HG03025 (cell line): Measurements from ENCODE around the gene B3GNT7.
"Not testable (repeated sequence)": the region's sequence is repeated elsewhere in the genome, so short reads cannot be mapped to it uniquely, and the experiment has no call there.

Experiments
- ATAC-seq: cut with Tn5 transposase; IDR thresholded peaks from one replicate; pipeline ENCODE4 v1.9.1; 2021; ENCODE audit warnings: mild to moderate bottlenecking, moderate library complexity; ENCODE audit not compliant: unreplicated experiment, low FRiP score

Gene B3GNT7

DNA sequence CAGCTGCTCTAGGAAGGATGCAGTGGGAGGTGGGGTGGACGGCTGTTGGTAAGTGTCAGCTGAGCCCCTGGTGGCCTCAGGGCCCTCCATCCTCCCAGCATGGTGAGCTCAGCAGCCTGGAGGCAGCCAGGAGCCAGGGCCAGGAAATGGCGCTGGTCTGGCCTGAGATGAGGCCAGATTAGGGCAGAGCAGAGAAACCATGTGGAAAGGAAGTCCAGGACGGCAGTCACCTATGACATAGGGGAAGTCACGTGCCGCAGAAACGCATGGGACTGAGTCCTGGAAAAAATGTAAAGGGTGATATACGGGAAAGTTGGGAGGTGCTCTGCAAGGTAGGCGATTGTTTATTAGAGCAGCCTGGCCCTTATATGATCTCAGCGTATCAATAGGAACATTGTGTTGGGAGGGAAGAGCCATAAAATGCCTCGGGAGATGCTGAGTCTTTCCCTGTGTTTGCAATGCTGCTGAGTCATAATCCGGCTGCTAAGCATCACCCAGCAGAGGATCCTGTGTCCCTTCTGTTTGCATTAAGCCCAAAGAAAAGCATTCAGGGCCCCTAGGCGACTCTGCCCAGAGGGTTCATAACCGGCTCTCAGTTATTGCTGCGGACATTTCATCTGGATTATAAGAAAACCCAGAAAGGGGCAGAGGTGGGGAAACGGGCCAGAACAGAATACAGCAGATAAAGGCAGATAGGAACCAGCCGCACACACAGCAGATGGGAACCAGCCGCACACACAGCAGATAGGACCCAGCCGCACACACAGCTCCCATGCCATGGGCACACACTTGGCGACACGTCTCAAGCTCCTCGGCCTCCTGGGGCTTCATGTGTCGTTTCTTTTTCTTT is 30.3 kb upstream of the B3GNT7 start:
- ATAC-seq = no peak

DNA sequence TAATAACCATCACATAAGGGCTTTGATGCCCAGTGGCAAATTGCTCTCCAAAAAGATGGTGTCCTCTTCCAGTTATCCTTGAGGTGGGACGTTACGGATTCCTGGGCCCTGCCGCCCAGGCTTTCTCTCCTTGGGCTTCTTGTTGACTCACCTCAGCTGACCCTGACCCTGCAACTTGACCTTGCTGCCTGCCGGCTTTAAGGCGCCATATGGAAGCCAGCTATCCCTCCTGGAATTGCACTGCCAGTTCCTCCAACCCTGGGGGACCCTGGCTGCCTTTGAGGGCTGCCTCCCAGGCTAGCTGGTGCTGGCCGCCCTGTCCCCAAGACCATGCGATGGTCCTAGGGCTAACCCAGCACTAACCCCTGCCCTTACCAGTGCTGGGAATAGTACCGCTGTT is 28.3 kb upstream of the B3GNT7 start:
- no peak for ATAC-seq

DNA sequence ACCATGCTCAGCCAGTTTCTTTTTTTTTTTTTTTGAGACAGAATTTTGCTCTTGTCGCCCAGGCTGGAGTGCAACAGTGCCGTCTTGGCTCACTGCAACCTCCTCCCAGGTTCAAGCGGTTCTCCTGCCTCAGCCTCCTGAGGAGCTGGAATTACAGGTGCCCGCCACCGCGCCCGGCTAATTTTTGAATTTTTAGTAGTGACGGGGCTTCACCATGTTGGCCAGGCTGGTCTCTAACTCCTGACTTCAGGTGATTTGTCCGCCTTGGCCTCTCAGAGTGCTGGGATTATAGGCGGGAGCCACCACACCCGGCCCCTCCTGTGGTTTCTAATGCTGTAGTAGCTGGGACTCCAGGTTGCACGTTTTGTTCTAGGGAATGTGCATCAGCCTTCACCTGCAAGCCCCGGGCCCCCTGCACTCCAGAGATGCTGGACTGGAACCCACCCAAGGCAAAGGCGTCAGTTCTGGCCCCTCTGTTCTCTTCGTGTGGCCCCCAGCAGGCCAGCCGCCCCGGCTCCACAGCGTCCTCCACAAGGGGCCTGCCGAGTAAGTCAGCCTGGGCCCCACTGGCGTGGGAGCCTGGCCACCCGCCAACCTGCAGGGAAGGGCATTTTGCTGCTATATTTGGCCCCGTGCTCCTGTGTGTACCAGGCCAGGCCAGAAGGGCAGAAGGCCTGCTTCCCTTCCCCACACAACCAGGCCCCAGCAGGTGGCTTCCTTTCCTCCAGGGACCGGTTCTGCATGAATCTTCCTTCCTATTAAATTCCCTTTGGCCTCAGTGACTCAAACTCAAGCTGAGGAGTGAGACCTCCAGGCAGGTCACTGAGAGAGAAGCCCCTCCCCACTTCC is 25.7 kb upstream of the B3GNT7 start:
- ATAC-seq = no peak

DNA sequence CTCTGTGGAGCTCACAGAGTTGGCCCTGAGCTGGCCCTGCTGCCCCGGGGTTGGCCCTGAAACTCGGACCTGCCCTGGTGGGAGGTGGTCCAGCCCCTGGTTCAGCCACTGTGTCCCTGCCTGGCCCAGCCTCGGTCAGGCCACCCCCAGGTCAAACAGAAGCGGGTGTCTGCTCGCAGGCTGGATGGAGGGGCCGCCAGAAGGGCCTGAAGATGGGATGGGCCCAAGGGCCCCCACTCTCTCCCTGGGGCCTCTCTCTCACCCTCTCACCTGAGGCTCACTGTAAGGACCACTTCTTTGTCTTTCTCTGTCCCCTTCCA is 25.1 kb upstream of the B3GNT7 start:
- ATAC-seq = no peak

DNA sequence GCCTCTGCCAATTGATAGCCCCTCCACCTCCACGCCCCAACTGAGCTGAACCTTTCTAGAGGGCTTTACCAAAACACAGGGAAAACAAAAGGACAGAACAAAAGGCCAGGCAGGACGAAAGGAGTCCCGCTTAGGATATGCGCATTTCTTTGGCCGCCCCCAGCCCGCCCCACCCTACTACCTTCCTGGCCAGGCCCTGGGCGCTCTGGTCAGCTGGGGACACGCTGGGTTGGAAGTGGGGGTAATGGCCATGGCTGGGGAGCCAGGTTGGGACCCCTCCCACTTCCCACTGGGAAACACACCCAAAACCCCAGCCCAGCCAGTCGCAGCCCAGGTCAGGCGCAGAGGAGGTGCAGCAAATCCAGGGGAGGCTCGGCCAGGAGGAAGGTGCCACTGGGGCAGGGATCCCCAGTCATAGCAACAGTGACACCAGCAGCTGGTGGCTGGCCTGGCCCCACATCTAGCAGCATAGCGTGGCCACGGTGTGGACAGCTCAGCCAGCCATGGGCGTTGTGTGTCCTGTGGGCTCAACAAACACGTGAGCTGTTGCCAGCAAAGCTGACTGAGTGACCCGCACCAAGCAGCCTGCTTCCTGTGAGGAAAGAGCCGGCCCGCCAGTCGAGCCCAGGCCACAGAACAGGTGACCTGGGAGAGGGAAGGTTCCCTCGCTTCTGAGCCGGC is 24.6 kb upstream of the B3GNT7 start:
- no peak for ATAC-seq

DNA sequence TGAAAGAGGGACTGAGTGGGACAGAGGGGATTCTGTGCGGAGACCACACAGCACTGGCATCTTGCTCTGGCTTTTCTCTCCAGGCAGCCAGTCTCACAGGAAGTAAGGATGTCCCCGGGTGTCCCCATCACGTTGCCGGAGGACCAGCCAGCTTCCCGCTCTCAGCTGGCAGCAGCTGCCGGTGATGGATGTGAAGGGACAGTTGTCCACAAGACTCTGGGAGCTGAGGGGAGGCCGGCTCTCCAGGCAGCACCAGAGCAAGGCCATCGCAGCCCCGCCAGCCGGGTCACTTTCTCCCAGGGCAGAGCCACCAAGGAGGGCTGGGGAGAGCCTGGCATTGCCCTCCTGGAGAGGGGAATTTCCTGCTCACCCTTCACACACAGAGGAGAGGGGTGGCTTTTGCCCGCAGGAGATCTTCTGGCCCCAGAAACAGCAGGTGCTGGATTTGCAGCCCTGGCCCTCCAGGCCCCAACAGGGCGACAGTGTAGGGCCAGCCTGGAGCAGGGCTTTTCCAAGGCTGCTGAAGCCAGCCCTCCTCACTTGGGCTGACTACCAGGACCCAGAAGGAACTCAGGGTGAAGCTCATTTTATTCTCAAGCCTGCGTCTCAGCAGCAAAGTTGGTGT is 24.0 kb upstream of the B3GNT7 start:
- ATAC-seq = no peak

DNA sequence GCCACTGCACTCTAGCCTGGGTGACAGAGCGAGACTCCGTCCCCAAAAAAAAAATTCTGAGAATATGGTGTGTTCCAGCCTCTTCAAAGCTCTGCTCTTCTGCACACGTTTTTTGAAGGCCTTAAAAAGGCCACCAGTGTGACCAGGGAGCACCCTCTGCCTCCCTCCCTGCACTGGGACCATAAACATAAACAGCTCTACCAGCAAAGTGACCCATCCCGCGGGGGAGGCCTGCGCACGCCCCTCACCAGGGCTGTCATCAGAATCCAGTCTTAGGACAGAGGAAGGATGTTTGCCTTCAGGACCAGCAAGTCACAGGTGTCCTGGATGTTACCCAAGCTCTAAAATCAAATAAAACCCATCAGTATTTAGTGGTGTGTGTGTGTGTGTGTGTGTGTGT is 23.2 kb upstream of the B3GNT7 start:
- ATAC-seq = no peak

DNA sequence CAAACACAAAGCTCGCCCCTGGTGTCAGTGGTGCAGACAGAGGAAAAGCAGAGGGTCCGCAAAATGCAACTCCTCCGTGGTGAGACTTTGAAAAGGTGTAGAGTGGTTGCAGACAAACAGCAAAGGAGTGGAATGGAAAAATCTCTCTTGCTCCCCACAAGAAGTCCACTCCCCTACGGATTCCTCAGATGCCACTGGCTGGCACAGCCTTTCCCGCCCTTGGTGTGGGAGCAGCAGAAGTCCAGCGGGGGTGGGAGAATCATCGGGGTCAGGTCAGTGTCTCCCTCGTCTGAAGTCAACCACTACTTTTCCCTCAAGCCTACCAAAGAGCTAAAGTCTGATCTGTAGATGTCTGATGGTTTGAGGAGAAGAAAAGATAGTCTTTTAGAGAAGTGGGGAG is 22.3 kb upstream of the B3GNT7 start:
- ATAC-seq = no peak

DNA sequence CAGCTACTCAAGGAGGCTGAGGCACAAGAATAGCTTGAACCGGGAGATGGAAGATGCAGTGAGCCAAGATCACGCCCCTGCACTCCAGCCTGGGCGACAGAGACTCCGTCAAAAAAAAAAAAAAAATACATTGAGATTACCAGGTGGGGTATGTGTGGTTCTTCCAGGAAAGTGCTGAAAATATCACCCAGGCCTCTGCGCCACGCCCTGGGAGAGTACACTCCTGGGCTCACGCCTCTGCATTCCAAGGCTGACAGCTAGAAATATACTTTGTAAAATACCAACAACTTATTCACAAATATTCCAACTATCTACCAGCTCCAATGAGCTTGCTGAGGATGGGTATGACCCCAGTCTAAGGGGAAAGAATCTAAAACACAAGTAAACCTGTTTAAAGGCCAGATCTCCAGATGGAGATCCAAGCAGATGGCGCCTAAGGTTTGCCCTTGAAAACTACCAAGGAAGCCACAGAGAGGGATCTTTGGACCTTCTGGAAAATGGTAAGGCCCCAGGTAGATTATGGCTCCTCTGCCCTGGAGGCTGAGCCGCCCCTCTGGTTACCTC is 21.6 kb upstream of the B3GNT7 start:
- no peak for ATAC-seq

DNA sequence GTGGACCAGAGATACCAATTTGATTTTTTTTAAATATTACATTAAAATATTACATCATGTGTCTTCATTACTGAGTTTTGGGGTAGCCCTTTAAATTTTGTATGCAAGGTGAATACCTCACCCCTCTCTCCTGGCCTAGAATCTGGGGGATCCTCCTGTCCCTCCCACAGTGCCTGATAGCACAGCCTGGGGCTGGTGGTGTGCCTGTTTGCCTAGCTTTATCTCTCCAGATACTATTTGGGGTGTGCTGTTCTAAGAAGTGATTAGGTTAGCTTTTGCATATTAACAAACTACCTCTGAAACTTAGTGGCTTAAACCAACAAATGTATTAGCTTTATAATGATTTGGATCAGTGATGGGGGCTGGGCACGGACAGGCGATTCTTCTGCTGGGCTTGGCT is 20.7 kb upstream of the B3GNT7 start:
- no peak for ATAC-seq

DNA sequence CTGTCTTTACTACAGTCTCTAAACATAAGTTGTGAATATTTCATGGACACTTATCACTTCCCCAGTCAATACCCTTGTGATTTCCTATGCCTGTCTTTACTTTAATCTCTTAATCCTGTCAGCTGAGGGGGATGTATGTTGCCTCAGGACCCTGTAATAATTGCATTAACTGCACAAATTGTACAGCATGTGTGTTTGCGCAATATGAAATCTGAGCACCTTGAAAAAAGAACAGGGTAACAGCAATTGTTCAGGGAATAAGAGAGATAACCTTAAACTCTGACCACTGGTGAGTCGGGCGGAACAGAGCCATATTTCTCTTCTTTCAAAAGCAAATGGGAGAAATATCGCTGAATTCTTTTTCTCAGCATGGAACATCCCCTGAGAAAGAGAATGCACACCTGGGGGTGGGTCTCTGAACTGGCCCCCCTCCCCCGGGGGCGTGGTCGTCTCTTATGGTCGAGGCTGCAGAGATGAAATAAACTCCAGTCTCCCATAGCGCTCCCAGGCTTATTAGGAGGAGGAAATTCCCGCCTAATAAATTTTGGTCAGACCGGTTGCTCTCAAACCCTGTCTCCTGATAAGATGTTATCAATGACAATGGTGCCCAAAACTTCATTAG is 19.4 kb upstream of the B3GNT7 start:
- ATAC-seq = not testable (repeated sequence)

DNA sequence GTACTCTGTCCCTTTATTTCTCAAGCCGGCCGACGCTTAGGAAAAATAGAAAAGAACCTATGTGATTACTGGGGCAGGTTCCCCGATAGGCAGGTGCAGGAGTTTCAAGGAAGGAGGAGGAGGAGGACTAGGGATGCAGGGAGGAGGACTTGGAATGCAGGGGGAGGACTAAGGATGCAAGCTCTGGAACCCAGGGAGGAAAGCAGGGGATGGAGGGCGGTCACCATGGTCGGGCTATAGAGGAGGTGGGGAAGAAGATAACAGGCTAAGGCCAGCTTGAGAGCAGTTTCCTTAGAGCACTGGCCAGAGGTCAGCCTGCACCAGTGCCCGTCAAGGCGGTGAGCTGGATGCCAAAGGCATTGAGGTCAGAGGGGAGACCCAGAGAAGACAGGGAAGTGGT is 18.7 kb upstream of the B3GNT7 start:
- ATAC-seq = no peak

DNA sequence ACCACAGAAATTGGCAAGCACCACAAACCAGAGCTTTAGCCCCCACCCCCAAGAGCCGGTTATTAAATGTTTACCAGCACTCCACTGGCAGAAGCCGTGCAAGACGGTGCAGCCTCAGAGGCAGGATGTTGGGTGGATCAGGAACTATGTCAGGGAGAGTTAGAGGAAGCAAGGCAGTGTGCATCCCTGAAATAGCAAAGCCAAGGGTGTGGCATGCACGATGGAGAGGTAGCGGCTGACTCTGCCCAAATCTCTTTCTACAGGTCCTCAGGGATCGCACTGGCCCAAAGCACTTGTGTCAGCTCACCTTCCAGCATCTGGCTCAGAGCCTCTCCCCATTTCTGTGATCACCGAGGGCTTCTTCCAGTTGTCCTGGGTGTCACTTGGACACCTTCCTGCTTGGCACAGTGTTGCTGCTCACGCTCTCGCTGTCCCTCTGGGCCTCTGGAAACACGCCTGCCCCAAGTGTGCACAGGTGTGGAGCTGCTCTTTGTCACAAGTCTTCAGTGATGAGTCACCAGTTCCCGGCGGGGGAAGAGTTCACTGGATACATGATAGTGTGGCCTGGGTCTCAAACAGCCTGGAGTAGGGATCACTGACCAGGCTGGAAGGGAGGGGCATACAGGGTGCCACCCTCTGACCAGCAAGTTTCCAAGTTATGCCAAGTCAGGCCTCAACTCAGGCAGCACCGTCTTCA is 17.3 kb upstream of the B3GNT7 start:
- ATAC-seq = no peak

DNA sequence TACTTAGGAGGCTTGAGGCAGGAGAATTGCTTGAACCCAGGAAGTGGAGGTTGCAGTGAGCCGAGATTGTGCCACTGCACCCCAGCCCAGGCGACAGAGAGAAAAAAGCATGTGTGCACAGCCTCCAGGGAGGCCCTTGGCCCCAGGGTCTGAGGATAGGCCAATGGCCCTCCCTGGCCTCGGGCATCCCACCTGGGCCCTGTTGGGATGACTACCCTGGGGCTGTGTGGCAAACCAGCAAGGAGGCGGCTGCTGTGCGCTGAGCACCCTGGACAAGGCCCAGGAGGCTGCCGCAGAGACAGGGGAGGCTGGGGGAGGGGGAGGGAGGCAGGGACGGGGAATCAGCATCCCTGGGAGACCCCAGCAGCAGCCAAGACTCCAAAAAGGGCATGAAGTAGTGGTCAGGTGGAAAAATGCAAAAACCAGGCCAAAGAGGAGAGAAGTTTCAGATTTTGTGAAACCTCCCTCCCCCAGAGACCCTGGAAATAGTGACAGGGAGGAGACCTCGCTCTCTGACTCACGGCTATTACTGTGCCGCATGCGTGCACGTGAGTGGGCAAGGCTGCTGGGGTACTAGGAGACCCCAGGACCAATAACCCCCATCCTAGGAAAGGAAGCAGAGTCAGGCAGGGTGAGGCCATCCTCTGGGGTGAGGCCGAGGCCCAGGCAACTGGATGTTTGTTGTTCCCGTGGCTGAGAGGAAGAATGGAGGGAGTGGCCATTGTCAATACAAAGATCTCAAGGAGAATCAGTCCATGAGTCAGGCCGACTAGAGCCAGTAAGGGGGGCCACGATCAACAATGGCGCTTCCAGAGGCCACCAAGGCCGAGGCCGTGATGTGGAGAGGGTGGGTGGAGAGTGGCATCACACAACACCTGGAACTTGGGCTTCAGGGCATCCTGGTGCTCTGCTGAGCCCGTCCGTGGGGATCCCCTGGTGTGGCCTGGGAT is 16.0 kb upstream of the B3GNT7 start:
- no peak for ATAC-seq

DNA sequence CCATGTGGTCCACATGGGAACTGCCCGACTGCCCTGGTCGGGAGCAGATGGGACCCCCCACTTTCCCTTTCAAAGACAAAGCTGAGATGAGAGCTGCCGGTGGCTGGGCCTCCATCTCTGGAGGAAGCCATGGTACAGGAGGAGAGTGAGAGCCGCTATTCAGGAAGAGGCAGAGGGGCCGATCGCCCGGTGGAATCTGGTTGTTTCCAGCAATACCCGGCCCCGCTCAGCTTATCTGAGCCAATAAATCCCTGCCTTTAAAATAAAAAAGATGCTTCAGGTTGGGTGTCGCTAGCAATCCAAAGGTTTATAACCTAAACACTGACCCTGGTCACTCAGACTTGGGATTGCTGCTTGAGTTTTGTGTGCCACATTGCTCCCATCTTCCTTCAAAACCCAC is 15.2 kb upstream of the B3GNT7 start:
- ATAC-seq = no peak

DNA sequence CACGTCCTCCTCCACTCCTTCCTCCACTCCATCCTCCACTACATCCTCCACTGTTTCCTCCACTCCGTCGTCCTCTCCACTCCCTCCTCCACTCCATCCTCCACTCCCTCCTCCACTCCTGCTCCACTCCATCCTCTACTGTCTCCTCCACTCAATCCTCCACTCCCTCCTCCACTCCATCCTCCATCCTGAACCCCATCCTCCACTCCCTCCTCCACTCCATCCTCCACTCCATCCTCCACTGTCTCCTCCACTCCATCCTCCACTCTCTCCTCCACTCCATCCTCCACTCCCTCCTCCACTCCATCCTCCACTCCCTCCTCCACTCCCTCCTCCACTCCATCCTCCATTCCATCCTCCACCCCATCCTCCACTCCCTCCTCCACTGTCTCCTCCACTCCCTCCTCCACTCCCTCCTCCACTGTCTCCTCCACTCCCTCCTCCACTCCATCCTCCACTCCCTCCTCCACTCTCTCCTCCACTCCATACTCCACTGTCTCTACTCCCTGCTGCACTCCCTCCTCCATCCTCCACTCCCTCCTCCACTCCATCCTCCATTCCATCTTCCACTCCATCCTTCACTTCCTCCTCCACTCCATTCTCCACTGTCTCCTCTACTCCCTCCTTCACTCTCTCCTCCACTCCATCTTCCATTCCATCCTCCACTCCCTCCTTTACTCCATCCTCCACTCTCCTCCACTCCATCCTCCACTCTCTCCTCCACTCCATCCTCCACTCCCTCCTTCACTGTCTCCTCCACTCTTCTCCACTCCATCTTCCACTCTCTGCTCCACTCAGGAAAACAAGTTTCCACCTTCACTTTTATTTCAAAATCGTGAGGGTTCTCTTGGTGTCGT is 14.3 kb upstream of the B3GNT7 start:
- no peak for ATAC-seq

DNA sequence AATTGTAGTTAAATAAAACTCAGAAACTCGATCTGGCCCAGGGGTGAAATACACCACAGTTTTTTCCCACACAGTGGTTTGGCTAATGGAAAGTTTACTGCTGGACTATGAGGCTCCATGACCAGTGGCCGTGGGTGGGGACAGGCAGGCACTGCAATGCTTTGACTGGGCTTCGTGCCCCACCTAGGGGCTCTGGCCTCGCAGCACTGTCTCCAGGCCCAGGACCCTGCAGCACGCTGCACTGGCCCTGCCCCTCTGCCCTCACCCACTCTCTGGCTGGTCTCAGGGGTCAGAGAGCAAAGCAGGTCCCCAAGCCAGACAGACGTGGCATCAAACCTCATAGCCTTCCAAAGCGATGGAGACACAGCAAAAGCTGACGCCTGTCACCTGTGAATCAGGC is 13.4 kb upstream of the B3GNT7 start:
- no peak for ATAC-seq
